ENCODE measurements around the gene SULT1B1. TPM values are rescaled to one million over a fixed set of nuclear protein-coding genes. Genes with fewer than 3 reads are reported as not detected.

The SULT1B1 gene
- total RNA-seq, 1 experiment from 2014 or later, result not detected

DNA sequence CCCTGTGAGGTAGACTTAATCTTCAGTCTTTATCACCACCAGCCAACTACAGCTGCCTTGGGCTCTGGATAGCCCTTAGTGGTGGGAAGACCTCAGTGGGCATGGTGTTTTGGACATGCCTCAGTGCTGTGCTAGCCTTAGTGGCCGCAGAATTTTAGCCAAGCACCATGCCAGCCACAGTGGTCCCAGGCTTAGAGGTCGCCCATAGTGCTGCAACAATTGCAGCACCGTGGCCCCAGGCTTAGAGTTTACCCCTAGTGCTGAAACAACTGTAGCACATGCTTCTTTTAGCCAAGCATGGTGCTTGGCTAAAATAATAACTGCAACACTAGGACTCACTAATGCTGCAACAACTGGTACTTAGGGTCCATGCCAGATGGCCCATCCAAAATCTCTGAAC is 38.9 kb upstream of the SULT1B1 start:
- Histone ChIP-seq H4K8ac (replicated peaks; ENCODE audit: insufficient read length, low read depth, low read length) (no peak overlapping the region), H3K4me2 (ENCODE audit: insufficient read depth, insufficient read length, low read length) (no peak overlapping the region), H3K79me2 (ENCODE audit: insufficient read depth, low read length) (no peaks in the 10 kb centered on the region), H3K56ac (ENCODE audit: insufficient read length, low read depth, low read length) (no peak overlapping the region), H3K79me1 (ENCODE audit: insufficient read depth, low read depth, low read length, poor library complexity, severe bottlenecking) (no peaks in the 10 kb centered on the region), H2BK120ac (ENCODE audit: low read depth, low read length, poor library complexity, severe bottlenecking) (no peak overlapping the region), H3K18ac (ENCODE audit: insufficient read length, low read depth, low read length) (no peak overlapping the region), H2BK15ac (ENCODE audit: low read depth, low read length) (no peak overlapping the region), H3K23me2 (ENCODE audit: insufficient read length, low read depth, low read length, poor library complexity, severe bottlenecking) (no peaks in the 10 kb centered on the region), H3K9me3 (ENCODE audit: control insufficient read depth, low read depth, low read length) (no peaks in the 10 kb centered on the region), H3K27me3 (ENCODE audit: insufficient read depth, low read length) (no peaks in the 10 kb centered on the region), H4K20me1 (ENCODE audit: control insufficient read depth, insufficient read depth, insufficient read length) (no peaks in the 10 kb centered on the region), H3K14ac (ENCODE audit: insufficient read depth, low read length) (no peak overlapping the region), H2AFZ (ENCODE audit: low read length) (no peak overlapping the region), H3T11ph (ENCODE audit: low read length) (no peak overlapping the region), H2BK5ac (ENCODE audit: insufficient read length, low read length) (no peak overlapping the region), H2BK20ac (ENCODE audit: low read depth, low read length, poor library complexity, severe bottlenecking) (no peak overlapping the region), H2AK5ac (ENCODE audit: insufficient read length, low read length) (no peak overlapping the region), H2BK12ac (ENCODE audit: insufficient read length, low read depth, low read length) (no peak overlapping the region), H4K91ac (ENCODE audit: insufficient read length, low read depth, low read length) (no peak overlapping the region), H3K4ac (ENCODE audit: low read depth, low read length) (no peak overlapping the region), H4K5ac (ENCODE audit: insufficient read length, low read depth, low read length) (no peak overlapping the region), H3K9ac (ENCODE audit: extremely low read depth, insufficient read length, low read length) (no peak overlapping the region), H3K23ac (ENCODE audit: insufficient read length, low read depth, low read length) (no peak overlapping the region), H3K4me1 (ENCODE audit: insufficient read depth, low read length) (no peaks in the 10 kb centered on the region), H3K27ac (ENCODE audit: insufficient read length, low read depth, low read length) (no peak overlapping the region)
- H3K4me3 Mint-ChIP-seq, result no peak overlapping the region
- H3K27me3 Mint-ChIP-seq (ENCODE audit: low read depth), result no peaks in the 10 kb centered on the region
- H3K36me3 Mint-ChIP-seq (ENCODE audit: insufficient read depth in 1 of 3, low read depth in 3 of 3), result no peaks in the 10 kb centered on the region
- no peak for DNase-seq
- no peak overlapping the region for H3K27ac Mint-ChIP-seq
- H3K4me1 Mint-ChIP-seq, result peaks cover 3% of the 10 kb centered on the region in 2 experiments; a peak in 2 of 4 replicates
- WGBS (ENCODE audit: extremely low coverage, insufficient read length, low lambda C conversion rate), result no CpG with 5 or more reads among the region's 3 CpGs
- H3K9me3 Mint-ChIP-seq, result no peaks in the 10 kb centered on the region
- TF ChIP-seq CTCF (conservative IDR thresholded peaks at IDR 0.05), result no peak

Data from H9 (cell line).